GM19239 (cell line): ENCODE results near the gene FH.
A peak's percentile ranks its signal among the peaks of the same experiment; 100 is the strongest.

ENCODE experiments used
- DNase-seq: peaks from one replicate; pipeline ENCODE4 v3.0.0; 2011; ENCODE audit warnings: low spot score; ENCODE audit not compliant: insufficient read length
- FAIRE-seq: peaks from 2 replicates; lab custom pipeline; 2011; peaks lifted over from hg19 to GRCh38; lab: Jason Lieb, UNC

Gene FH

DNA sequence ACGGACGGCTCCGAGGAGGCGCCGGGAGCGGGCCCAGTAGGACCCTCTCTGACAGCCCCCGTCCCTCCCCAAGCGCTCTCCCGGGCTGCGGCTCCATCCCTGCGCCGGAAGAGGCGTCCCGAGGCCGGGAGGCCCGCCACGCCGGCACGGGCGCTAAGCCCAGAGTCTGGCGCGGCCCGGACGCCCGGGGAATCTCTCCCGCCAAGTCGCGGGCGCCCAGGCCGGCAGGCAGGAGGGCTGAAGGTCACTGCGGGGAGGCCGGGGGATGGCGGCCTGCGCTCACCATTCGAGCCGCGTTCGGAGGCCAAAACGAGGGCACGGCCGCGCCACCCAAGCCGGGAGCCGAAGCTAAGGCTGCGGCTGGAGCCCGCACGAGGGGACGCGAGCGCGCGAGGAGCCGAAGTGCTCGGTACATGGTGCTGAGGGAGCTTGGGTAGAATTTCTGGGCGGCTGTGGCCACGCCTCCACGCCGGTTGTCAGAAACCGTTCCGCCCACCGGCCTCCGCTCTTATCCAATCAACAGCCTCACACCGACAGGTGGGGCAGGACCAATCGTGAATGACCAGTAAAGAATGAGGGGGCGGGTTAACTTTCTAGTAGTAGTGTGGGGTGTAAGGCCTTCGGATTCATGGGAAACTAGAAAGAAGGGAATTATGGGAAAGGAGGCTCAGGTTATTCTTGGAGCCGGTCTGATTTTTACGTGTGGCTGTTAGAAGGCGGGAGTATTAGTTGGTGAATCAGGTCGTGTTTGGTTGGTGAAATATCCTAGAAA lies at the start of gene FH:
Gene FH, minus strand, starts transcription at position 448 of the 772 bp plus-strand sequence. Its CDS starts 33 bp downstream, at position 415.
- DNase-seq (peak; percentile 50), FAIRE-seq (peak; percentile 97)

DNA sequence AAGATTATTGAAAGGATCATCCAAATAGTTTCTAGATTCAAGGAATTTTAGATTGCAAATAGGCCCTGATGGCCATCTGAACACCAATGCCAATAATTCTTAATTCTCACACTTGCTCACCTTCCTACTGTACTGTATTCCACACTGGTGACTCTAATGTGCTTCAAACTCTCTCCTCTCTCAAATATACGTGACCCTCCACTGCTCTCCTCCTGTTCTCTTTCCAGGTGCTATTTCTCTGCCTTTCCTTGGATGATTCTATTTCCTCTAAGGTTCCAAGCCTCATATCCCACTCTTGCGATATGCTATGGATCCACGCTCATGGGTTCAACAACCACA lies 41.3 kb upstream of the FH start:
- FAIRE-seq, result no peak

DNA sequence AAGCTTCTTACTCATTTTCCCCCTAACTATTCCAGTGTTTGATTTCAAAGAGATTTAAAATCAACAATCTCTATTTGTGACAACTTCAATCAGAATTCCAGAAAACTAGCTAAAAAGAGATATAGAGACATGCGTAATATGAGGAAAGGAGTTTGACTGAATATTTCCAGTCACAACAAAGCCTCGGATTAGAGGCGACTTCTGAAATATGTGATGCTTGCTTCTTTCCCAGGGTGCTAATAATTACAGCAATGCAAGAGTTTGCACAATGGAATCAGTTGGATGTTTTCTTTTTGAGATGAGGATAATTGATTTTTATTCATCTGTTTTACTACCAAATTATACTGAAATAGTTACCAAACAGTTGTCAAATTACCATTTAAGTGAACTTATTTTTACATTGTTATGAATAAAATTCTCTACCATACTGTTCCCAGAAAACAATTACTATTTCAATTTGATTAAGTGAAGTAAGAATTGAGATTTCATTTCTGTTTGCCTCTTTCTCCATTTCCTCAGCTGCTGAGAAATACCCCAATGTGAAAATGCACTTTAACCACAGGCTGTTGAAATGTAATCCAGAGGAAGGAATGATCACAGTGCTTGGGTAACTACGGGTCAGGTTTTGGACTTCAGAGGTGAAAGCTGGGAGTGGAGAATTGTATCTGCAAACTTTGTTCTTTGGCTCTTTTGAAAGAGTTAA lies 40.7 kb upstream of the FH start:
- peak; percentile 52 for FAIRE-seq
- DNase-seq, result no peak

More for the DNA sequence above, 41.3 kb upstream of the FH start:
- no peak for DNase-seq

- FAIRE-seq, result no peak
- no peak for DNase-seq
Measured at GRCh38 chr1:241557551-241558193, 38.1 kb upstream of the FH start.

DNA sequence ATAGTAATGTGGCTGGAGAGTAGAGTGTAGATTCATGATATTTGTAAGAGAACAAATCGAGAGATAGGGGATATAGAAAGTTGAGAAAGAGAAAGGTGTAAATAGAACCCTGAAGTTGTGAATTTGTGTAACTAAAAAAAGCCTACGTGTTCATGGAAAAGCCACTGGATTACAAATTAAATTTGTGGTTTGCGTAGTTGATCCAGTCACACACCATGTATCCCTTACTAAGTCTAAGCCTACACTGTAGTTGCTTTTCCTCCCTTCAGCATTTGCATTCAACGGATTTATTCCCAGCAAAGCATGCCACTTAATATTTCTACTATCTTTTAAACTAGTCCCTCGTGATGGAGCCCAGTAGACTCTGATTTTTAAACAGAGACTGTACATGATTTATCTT lies 37.5 kb upstream of the FH start:
- FAIRE-seq, result no peak
- no peak for DNase-seq

- DNase-seq (no peak), FAIRE-seq (no peak)
Measured at GRCh38 chr1:241555526-241555925, 36.0 kb upstream of the FH start.

- DNase-seq (no peak), FAIRE-seq (no peak)
Measured at GRCh38 chr1:241553886-241554592, 34.5 kb upstream of the FH start.

DNA sequence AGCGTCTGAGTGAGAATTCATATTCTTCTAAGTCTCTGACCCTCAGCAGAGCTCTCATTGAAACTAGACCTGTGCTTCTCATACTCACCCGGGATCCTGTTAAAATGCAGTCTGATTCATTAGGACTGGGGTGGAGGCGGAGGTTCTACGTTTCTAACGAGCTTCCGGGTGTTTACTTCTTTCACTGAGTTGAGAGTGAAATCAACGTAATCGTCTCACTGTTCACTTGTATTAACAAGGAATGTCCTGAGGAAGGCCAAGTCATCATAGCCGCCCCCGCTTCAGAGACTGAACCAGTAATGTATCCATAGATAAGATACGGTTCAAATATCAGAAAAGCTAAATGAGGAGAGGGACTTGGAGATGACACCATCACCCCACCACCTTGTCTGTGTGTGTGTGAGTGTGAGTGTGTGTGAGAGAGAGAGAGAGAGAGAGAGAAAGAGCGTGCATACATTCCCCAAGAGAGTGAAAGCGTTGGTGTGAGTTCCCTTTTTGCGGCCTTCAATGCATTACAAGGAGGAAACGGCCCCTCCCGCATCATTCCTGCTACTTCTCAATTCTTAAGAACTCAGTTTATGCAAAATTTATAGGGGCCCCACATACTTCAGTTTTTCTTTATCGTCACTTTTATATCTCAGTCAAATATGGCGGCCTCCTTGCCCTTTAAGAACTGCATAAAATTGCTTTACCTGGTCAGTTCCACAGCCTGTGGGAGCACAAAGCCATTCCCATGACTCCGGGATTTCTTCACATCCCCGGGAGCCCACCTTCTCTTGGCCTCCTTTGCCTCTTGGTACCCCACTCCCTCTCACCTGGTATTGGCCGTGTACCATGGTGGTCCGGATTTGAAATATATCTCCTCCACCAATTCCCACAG lies 32.4 kb upstream of the FH start:
- FAIRE-seq, result peak; percentile 92
- peak; percentile 6 for DNase-seq

- DNase-seq (no peak), FAIRE-seq (peak; percentile 28)
Measured at GRCh38 chr1:241550318-241550717, 30.8 kb upstream of the FH start.

GRCh38 chr1:241548008-241548407 lies 28.5 kb upstream of the FH start:
- DNase-seq (no peak), FAIRE-seq (no peak)

- FAIRE-seq, result no peak
- DNase-seq, result no peak
Measured at GRCh38 chr1:241542199-241542907, 22.8 kb upstream of the FH start.

DNA sequence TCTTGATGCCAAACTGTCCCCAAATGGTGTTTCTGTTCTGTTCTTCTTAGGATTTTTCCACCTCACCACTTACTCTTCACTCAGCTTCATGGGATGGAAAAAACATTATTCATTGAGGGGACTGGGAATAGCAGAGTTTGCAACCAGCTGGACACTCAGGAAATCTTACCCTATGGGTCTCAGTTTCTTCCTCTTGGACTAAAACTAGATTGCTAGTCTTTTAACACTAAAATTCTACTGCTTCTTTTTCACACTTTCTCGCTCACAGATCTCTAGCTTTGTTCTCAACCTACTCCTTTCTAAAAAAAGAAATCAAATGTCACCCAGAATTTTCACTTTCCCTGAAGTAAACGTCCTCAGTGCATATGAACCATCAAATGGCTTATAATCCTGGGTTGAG lies 17.4 kb upstream of the FH start:
- FAIRE-seq (peak; percentile 44), DNase-seq (no peak)

DNA sequence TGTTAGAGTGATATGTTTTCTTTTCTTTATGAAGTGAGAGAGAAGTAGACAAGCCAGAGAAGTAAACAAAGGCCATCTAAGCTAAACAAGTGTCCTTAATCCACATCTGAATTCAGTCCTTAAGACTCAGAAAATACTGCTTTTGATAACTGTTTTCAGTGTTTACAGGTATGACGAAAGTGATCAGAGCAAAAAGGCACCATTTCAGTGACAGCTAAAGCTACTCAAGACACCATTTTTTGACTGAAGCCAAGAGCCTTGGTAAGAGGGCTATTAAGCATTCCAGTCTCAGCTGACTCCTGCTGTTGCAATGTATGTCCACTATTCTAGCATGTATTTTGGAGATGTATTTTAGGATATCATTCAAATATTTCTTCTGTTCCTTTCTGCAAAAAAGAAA lies 16.7 kb upstream of the FH start:
- no peak for DNase-seq
- peak; percentile 23 for FAIRE-seq

GRCh38 chr1:241533326-241534115 lies 14.0 kb upstream of the FH start:
- DNase-seq (no peak), FAIRE-seq (peak; percentile 89)

GRCh38 chr1:241532864-241533263 lies 13.3 kb upstream of the FH start:
- FAIRE-seq (peak; percentile 99), DNase-seq (no peak)

DNA sequence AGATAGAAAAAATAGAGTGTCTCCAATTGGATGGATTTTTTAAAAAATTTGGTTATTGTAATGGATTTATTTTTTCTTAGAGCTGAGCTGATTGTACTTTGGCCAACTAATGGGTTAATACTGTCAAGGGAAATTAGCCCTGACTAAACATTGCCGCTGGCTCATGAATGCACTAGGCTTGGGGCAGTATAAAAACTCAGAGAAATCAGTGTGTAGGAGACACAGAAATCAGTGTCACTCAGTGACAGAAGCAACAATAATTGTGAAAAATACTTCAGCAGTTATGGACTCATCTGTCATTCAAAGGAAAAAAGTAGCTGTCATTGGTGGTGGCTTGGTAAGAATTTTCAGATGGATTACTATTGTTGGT lies 12.6 kb upstream of the FH start, which contains the start of gene KMO:
Gene KMO, plus strand, starts transcription at position 217 of the 370 bp plus-strand sequence. Its CDS starts 67 bp downstream, at position 284.
- FAIRE-seq (no peak), DNase-seq (no peak)

GRCh38 chr1:241531195-241532161 lies 11.9 kb upstream of the FH start:
- DNase-seq (no peak), FAIRE-seq (peak; percentile 93)
